Mesenchymal stem cell (in vitro differentiated cells and primary cell): ENCODE results near the gene LAMA5.

Source experiments
- DNase-seq: peaks from one replicate; pipeline ENCODE4 v3.0.0-alpha.2; 2013
- H2AFZ ChIP-seq: one replicate; pipeline ENCODE4 v1.6.1; 2013; ENCODE audit warnings: low read depth, mild to moderate bottlenecking, control low read depth, inconsistent platforms, low read length, moderate library complexity
- H2AK5ac ChIP-seq: 2 replicates; pipeline ENCODE4 v1.6.1; 2013; ENCODE audit warnings: low read length, moderate library complexity, mild to moderate bottlenecking, inconsistent platforms; ENCODE audit not compliant: severe bottlenecking
- H2BK120ac ChIP-seq: one replicate; pipeline ENCODE4 v1.6.1; 2013; ENCODE audit warnings: low read depth, mild to moderate bottlenecking, inconsistent platforms, low read length, moderate library complexity
- H2BK12ac ChIP-seq, 2 experiments: one replicate each; pipeline ENCODE4 v1.6.1; 2013; ENCODE audit warnings: inconsistent platforms in 2 of 2, low read length in 2 of 2, mild to moderate bottlenecking in 2 of 2, moderate library complexity in 2 of 2, control low read depth in 1 of 2
- H2BK15ac ChIP-seq: one replicate; pipeline ENCODE4 v1.6.1; 2013; ENCODE audit warnings: mild to moderate bottlenecking, low read depth, inconsistent platforms; ENCODE audit not compliant: poor library complexity, severe bottlenecking
- H2BK5ac ChIP-seq: 2 replicates; pipeline ENCODE4 v1.6.1; 2013; ENCODE audit warnings: low read depth, mild to moderate bottlenecking, low read length, control low read depth, inconsistent platforms; ENCODE audit not compliant: poor library complexity, severe bottlenecking
- H3K14ac ChIP-seq, 2 experiments: one replicate each; pipeline ENCODE4 v1.6.1; 2013; ENCODE audit warnings: inconsistent platforms in 2 of 2, low read length in 2 of 2, control low read depth in 1 of 2, mild to moderate bottlenecking in 1 of 2, moderate library complexity in 1 of 2
- H3K18ac ChIP-seq, 2 experiments: one replicate each; pipeline ENCODE4 v1.6.1; 2013; ENCODE audit warnings: inconsistent platforms in 2 of 2, low read length in 2 of 2, control low read depth in 1 of 2, low read depth in 1 of 2, mild to moderate bottlenecking in 1 of 2
- H3K23ac ChIP-seq, 2 experiments: one replicate each; pipeline ENCODE4 v1.6.1; 2013; ENCODE audit warnings: inconsistent platforms in 2 of 2, low read length in 2 of 2, mild to moderate bottlenecking in 2 of 2, moderate library complexity in 2 of 2, control low read depth in 1 of 2
- H3K27ac ChIP-seq: 2 replicates; pipeline ENCODE4 v1.5.1; 2013; ENCODE audit warnings: mild to moderate bottlenecking, moderate library complexity, low read length, control low read depth, inconsistent platforms; ENCODE audit not compliant: poor library complexity, severe bottlenecking
- H3K27me3 ChIP-seq, 2 experiments: 2 replicates each; pipeline versions ENCODE4 v1.6.1 to v1.7.0; 2013; ENCODE audit warnings: low read length in 2 of 2, mild to moderate bottlenecking in 2 of 2, moderate library complexity in 2 of 2, control low read depth in 1 of 2, inconsistent platforms in 1 of 2; ENCODE audit not compliant: control insufficient read depth in 1 of 2, insufficient read depth in 1 of 2
- H3K36me3 ChIP-seq, 2 experiments: 2 replicates each; pipeline versions ENCODE4 v1.6.1 to v1.7.0; 2013; ENCODE audit warnings: low read length in 2 of 2, control low read depth in 1 of 2, inconsistent platforms in 1 of 2, low read depth in 1 of 2, mild to moderate bottlenecking in 1 of 2; ENCODE audit not compliant: insufficient read depth in 2 of 2, control insufficient read depth in 1 of 2
- H3K4ac ChIP-seq, 2 experiments: one replicate each; pipeline ENCODE4 v1.6.1; 2013; ENCODE audit warnings: inconsistent platforms in 2 of 2, low read length in 2 of 2, mild to moderate bottlenecking in 2 of 2, moderate library complexity in 2 of 2, control low read depth in 1 of 2, low read depth in 1 of 2
- H3K4me1 ChIP-seq: 2 replicates; pipeline ENCODE4 v1.6.1; 2013; ENCODE audit warnings: low read depth, low read length, control low read depth; ENCODE audit not compliant: control insufficient read depth, insufficient read depth
- H3K4me2 ChIP-seq: 2 replicates; pipeline ENCODE4 v1.6.1; 2013; ENCODE audit warnings: low read length, mild to moderate bottlenecking, inconsistent platforms; ENCODE audit not compliant: poor library complexity, severe bottlenecking
- H3K4me3 ChIP-seq, 2 experiments: 2 replicates each; pipeline versions ENCODE4 v1.5.1 to v1.7.0; 2013; ENCODE audit warnings: low read length in 2 of 2, mild to moderate bottlenecking in 2 of 2, control low read depth in 1 of 2, low read depth in 1 of 2; ENCODE audit not compliant: insufficient read depth in 1 of 2
- H3K79me1 ChIP-seq: replicated peaks from 2 replicates; pipeline ENCODE4 v1.6.1; 2013; ENCODE audit warnings: mild to moderate bottlenecking, control low read depth, low read length, inconsistent platforms; ENCODE audit not compliant: poor library complexity, severe bottlenecking
- H3K9ac ChIP-seq: 2 replicates; pipeline ENCODE4 v1.7.0; 2013; ENCODE audit warnings: mild to moderate bottlenecking, low read length, moderate library complexity
- H3K9me3 ChIP-seq: 2 replicates; pipeline ENCODE4 v1.7.0; 2013; ENCODE audit warnings: mild to moderate bottlenecking, low read length; ENCODE audit not compliant: control insufficient read depth
- H4K8ac ChIP-seq: one replicate; pipeline ENCODE4 v1.6.1; 2013; ENCODE audit warnings: inconsistent platforms, mild to moderate bottlenecking, low read length, moderate library complexity
- H4K91ac ChIP-seq: one replicate; pipeline ENCODE4 v1.6.1; 2013; ENCODE audit warnings: mild to moderate bottlenecking, low read length, inconsistent platforms
- WGBS: methylation state at CpG from one replicate; pipeline ENCODE4 v1.1.7; 2013; ENCODE audit warnings: mixed read lengths; 5-methylcytosine and 5-hydroxymethylcytosine counted together

The LAMA5 gene

DNA sequence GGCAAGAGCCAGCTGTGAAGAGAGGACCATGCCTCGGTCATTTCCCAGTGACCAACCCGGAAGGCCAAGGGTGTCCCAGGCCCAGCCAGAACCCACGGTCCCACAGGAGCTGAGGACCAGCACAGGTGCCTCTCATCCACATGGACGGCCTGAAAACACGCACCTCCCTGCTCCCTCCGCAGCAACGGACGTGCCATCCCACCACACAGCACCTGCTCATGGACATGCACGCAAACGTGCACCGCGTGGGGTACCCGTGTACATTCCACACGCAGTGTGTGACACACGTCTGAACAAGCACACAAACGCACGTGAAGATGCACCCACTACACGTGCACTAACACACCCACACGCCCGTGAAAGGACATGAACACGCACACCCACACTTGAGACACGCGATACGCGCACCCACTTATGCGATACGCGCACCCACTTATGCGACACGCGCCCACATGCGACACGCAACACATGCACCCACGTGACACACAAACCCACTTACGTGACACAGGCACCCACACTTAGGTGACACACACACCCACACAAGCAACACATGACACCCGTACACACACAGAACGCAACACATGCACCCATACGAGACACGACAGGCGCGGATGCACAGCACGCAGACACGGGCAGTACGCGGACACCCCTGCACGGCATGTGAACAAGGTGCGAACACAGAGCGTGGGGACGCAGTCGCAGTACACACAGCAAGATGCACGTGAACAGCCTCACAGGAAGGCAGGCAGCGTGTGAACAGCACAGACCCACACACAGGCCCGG, 30.1 kb downstream of the LAMA5 start:
- Histone ChIP-seq H3K9ac (no peak overlapping the region), H3K27ac (no peak overlapping the region), H3K36me3 (peaks cover 42 to 86% of the 10 kb centered on the region in 2 experiments), H3K9me3 (peaks cover 4% of the 10 kb centered on the region), H4K8ac (no peak overlapping the region), H2BK120ac (no peak overlapping the region), H3K18ac (no peak overlapping the region), H3K4me2 (no peak overlapping the region), H2BK15ac (no peak overlapping the region), H3K27me3 (no peaks in the 10 kb centered on the region), H3K4ac (no peak overlapping the region), H4K91ac (peak overlapping the region; percentile 20), H2BK12ac (no peak overlapping the region), H2BK5ac (no peak overlapping the region), H3K79me1 (peaks cover 44% of the 10 kb centered on the region), H3K4me3 (no peak overlapping the region), H2AK5ac (no peak overlapping the region), H3K4me1 (peaks cover 7% of the 10 kb centered on the region), H3K23ac (no peak overlapping the region), H2AFZ (no peak overlapping the region), H3K14ac (no peak overlapping the region)
- WGBS: 98% methylated on average over 53 of the region's 53 CpGs
- DNase-seq: no peak

DNA sequence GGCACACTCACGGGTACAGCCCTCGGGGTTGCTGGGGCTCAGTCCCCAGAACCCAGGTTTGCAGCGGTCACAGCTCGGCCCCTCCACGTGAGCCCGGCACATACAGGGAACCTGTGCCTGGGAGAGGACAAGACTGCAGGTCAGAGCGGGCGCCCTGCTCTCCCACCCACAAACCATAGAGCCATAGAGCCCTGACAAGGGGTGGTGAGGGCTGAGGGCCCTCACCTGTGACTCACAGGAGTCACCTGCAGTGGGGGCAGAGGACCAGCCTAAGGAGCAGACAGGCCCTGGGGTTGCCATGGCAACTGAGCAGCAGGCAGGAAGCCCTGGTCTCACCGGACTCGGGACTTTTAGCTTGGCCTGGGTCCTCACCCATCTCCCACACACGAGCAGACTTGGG, 30.8 kb downstream of the LAMA5 start:
- no peak overlapping the region for H4K8ac ChIP-seq
- no peak overlapping the region for H2BK120ac ChIP-seq
- H3K27ac ChIP-seq: no peak overlapping the region
- no peak overlapping the region for H3K4me3 ChIP-seq
- peaks cover 46% of the 10 kb centered on the region for H3K79me1 ChIP-seq
- no peak for DNase-seq
- H3K4ac ChIP-seq: no peak overlapping the region
- no peak overlapping the region for H2AFZ ChIP-seq
- no peak overlapping the region for H2BK5ac ChIP-seq
- H3K9me3 ChIP-seq: peaks cover 4% of the 10 kb centered on the region
- H2BK15ac ChIP-seq: no peak overlapping the region
- no peak overlapping the region for H3K23ac ChIP-seq
- H3K18ac ChIP-seq: no peak overlapping the region
- H3K4me1 ChIP-seq: peaks cover 7% of the 10 kb centered on the region
- no peak overlapping the region for H3K9ac ChIP-seq
- no peak overlapping the region for H2BK12ac ChIP-seq
- no peaks in the 10 kb centered on the region for H3K27me3 ChIP-seq
- no peak overlapping the region for H4K91ac ChIP-seq
- H3K36me3 ChIP-seq: peaks cover 46 to 91% of the 10 kb centered on the region in 2 experiments
- H3K14ac ChIP-seq: no peak overlapping the region
- no peak overlapping the region for H3K4me2 ChIP-seq
- WGBS: 80% methylated on average over 9 of the region's 11 CpGs
- no peak overlapping the region for H2AK5ac ChIP-seq

DNA sequence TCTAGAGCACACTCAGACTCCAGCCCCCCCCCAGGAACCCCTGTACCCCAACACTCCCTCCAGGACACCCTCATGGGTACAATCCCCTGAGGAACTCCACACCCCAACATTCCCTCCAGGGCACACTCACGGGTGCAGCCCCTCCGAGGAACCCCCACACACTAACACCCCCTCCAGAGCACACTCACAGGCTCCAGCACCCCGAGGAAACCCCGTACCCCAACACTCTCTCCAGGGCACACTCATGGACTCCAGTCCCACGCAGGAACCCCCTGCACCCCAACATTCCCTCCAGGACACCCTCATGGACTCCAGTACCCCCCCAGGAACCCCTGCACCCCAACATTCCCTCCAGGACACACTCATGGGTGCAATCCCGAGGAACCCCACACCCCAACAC, 31.6 kb downstream of the LAMA5 start:
- no peak overlapping the region for H2BK120ac ChIP-seq
- no peak overlapping the region for H3K9ac ChIP-seq
- no peak overlapping the region for H3K27ac ChIP-seq
- H3K4me3 ChIP-seq: no peak overlapping the region
- no peak overlapping the region for H3K4ac ChIP-seq
- peaks cover 49% of the 10 kb centered on the region for H3K79me1 ChIP-seq
- H2BK5ac ChIP-seq: no peak overlapping the region
- no peak overlapping the region for H3K18ac ChIP-seq
- no peaks in the 10 kb centered on the region for H3K27me3 ChIP-seq
- H3K36me3 ChIP-seq: peaks cover 46 to 92% of the 10 kb centered on the region in 2 experiments
- no peak overlapping the region for H3K14ac ChIP-seq
- no peak overlapping the region for H2AK5ac ChIP-seq
- H2AFZ ChIP-seq: no peak overlapping the region
- H3K4me1 ChIP-seq: peaks cover 7% of the 10 kb centered on the region
- H2BK12ac ChIP-seq: no peak overlapping the region
- WGBS: 92% methylated on average over 6 of the region's 6 CpGs
- no peak overlapping the region for H4K91ac ChIP-seq
- no peak overlapping the region for H4K8ac ChIP-seq
- H3K23ac ChIP-seq: no peak overlapping the region
- no peak overlapping the region for H3K4me2 ChIP-seq
- H2BK15ac ChIP-seq: no peak overlapping the region
- no peak for DNase-seq
- H3K9me3 ChIP-seq: no peaks in the 10 kb centered on the region

GRCh38 chr20:62334881-62335280, 32.2 kb downstream of the LAMA5 start:
- Histone ChIP-seq H3K79me1 (peaks cover 52% of the 10 kb centered on the region), H3K36me3 (peaks cover 51 to 92% of the 10 kb centered on the region in 2 experiments), H3K9ac (no peak overlapping the region)

More at GRCh38 chr20:62334881-62335280, 32.2 kb downstream of the LAMA5 start:
- Histone ChIP-seq H3K18ac (no peak overlapping the region), H2AFZ (no peak overlapping the region), H2BK120ac (no peak overlapping the region), H2AK5ac (no peak overlapping the region), H3K27ac (no peak overlapping the region), H3K23ac (no peak overlapping the region), H3K4ac (no peak overlapping the region), H3K4me2 (no peak overlapping the region), H3K4me1 (peaks cover 7% of the 10 kb centered on the region), H3K27me3 (no peaks in the 10 kb centered on the region), H2BK12ac (no peak overlapping the region), H3K4me3 (no peak overlapping the region), H4K91ac (no peak overlapping the region), H2BK15ac (no peak overlapping the region), H2BK5ac (no peak overlapping the region), H3K14ac (no peak overlapping the region), H4K8ac (no peak overlapping the region), H3K9me3 (no peaks in the 10 kb centered on the region)
- WGBS: 92% methylated on average over 13 of the region's 13 CpGs
- no peak for DNase-seq
